Measurements from ENCODE around the gene C3orf49.

Gene C3orf49

GRCh38 chr3:63886858-63887257, 67.8 kb downstream of the C3orf49 start:
- no peak for DNase-seq

GRCh38 chr3:63891518-63891917, 72.4 kb downstream of the C3orf49 start:
- DNase-seq: no peak

DNA sequence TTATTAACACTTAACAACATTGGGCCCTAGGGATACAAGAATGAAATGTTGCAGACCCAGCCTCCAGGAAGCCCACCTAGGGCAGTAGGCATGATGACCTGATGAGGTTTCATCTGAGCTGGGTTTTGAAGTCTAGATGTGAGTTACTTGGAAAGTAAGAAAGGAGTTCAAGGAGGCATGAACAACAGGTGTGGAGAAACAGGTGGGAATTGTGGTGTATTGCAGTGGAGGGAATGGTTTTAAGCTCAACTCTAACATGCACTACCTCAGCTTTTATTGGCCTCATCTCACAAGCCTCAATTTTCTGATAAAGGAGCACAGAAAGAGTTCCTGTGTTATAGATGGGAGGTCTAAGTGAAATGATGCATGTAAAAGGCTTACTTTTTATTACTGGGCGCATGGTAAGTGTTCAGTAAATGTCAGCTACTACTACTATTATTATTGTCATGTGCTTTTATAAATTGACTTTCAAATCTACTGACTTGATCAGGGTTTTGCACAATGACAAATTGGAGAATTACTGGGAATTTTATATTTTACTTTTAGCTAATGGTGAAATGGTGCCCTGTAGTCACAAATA, 73.8 kb downstream of the C3orf49 start:
- DNase-seq: no peak

- no peak for DNase-seq
These were observed 76.5 kb downstream of the C3orf49 start for GRCh38 chr3:63895422-63896189.

- peak; percentile 57 for DNase-seq
These were observed 77.4 kb downstream of the C3orf49 start for GRCh38 chr3:63896332-63897030.
